ENCODE results near the gene RPS21.
A peak's percentile ranks its signal among the peaks of the same experiment; 100 is the strongest.

The RPS21 gene

GRCh38 chr20:62381202-62381797, 5.6 kb upstream of the RPS21 start:
- DNase-seq: no peak

- no peak for DNase-seq
These were observed 5.1 kb upstream of the RPS21 start for GRCh38 chr20:62381842-62382241.

GRCh38 chr20:62382306-62383198, 4.4 kb upstream of the RPS21 start:
- DNase-seq: peak; percentile 75 to 78

- DNase-seq: no peak
These were observed 463 bp downstream of the RPS21 start for GRCh38 chr20:62387219-62387913.

DNA sequence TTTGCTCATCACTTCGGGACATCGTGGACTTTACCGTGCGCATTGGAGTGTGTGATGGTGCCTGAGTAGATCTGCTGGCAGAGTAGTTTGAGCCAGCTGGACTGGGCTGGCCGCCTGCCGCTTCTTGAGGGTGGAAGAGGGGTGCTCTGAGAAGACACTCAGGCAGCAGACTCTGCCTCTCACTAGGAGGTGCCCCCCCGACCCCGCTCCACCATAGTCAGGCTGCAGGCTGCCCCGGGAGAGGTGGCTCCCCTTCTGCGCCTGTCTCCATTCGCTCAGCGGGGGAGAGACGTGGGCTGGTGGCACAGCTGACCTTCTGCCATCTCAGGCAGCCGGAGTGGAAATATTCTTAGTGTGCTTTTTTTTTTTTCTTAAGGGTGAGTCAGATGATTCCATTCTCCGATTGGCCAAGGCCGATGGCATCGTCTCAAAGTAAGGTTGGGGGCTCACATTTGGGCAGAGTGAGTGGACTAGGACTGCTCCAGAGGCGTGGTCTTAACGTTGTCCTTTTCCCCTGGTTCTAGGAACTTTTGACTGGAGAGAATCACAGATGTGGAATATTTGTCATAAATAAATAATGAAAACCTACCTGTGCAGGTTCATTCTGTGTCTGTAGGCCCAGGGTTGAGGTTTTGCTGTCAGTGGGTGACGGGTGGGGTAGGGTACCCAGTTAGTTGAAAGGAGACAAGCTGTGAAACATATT, 1.2 kb downstream of the RPS21 start:
- DNase-seq: peak in 1 of 2 experiments; percentile 19

GRCh38 chr20:62388839-62389600, 2.1 kb downstream of the RPS21 start:
- no peak for DNase-seq

- DNase-seq: no peak
These were observed 2.7 kb downstream of the RPS21 start for GRCh38 chr20:62389601-62390087.

GRCh38 chr20:62390317-62391164, 3.6 kb downstream of the RPS21 start:
- DNase-seq: no peak

- DNase-seq: no peak
These were observed 4.5 kb downstream of the RPS21 start for GRCh38 chr20:62391165-62392076.

- DNase-seq: no peak
These were observed 5.1 kb downstream of the RPS21 start for GRCh38 chr20:62392077-62392418.

DNA sequence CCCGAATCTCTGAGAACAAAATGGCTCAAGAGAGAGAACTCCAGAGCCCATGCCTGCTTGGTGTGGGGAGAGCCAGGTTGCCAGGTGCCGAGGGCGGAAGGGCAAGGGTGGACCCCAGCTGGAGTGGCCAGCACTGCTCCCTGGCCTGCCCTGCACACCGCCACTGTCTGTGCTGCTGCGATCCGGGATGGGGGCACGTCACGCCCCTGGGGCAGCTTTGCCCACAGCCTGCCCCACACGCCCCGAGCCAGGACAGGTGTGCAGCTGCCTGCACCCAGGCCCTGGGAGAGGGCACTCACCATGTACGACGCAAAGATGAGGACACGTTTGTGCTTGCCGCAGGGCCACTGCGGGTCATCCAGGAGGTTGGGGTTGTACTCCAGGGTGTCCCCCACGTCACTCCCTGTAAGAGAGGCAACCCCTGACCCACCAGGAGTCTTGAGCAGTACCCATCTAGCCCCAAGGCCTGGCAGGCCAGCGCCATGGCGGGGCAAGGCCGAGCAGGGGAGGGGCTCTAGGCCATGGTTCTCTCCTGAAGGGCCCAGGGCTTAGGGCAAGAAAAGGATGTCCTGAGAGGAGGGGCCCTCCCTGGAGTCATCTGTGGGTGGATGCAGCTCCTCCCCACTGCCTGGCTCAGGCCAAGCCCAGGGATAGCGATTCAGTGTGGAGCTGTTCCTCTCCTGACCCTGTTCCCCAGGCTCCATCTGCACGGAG, 5.9 kb downstream of the RPS21 start:
- DNase-seq: no peak

DNA sequence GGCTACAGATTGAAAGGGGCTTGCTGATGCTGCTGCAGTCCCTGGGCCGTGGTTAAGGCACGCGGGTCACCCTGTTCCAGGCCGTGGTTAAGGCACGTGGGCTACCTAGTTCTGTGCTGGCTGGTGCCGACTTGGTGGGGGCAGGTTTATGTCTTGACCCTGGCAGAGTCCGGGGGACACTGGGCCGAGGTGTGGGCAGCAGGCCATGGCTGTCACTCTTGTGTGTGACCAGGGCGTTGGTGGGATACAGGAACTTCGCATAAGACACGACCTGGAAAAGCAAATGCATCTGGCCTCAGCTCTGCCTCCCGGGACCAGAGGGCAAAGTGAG, 6.4 kb downstream of the RPS21 start:
- no peak for DNase-seq

DNA sequence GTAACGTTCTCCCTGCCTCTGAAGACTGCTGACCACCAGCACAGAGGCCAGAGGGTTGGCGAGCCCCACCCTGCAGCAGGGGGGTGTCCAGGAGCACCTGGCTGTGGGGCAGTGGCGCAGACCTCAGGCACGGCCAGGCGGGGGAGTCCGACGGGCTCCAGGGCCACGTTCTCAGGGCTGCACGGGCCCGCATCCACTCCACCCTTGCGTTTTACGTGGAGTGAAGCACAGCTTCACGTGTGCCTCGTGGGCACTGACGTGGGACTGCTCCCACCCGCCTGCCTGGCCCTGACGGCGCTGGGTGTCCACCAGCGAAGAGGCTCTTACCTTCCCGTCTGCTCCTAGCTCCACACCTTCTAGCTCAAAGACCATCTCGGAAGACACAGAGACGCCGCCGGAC, 6.9 kb downstream of the RPS21 start:
- no peak for DNase-seq

- no peak for DNase-seq
These were observed 7.6 kb downstream of the RPS21 start for GRCh38 chr20:62394248-62395245.

- no peak for DNase-seq
These were observed 8.7 kb downstream of the RPS21 start for GRCh38 chr20:62395311-62396242.

DNA sequence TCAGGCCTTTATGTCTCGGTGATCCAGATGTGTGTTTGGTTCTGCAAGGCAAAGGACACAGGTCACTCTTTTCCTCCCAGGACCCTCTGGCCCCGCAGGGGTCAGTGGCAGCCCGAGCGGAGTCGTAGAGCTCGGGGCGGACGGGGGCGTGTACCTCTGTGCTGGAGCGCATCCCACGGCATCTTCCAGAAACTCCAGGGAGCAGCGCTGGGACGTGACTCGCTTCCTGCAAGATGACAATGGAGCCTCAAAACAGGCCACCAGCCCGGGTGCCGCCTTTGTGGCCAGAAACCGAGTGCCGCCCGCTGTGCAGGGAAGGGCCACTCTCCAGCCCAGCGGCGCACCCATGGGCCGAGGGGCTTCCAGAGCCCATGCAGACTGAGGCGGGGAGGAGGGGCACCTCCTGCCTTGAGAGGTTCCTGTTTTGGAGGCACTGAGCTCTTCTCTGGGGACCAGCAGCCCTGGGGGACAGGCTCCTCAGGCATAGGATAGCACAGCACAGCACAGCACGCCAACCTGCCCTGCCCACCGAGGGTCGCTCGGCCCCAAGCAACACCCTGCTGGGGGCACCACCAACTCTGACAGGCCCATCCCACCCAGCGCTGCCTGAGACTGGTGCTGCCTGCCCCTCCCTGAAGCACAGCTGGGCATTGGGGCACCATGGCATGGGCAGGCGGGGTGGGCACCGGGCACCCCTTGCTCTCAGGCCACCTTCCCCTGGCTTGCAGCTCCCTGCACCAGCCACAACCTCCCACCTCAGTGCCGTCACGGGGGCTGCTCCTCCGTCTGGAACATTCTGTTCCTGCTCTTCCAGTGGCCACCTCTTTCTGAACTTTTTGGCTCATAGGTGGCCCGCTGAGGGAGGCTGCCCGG, 9.7 kb downstream of the RPS21 start:
- no peak for DNase-seq
